Myocyte (in vitro differentiated cells): Measurements from ENCODE around the gene PTPA. TPM values are rescaled to one million over a fixed set of nuclear protein-coding genes. Genes with fewer than 3 reads are reported as not detected.

Experiments
- DNase-seq: peaks from one replicate; pipeline ENCODE4 v3.0.0-alpha.2; 2012; ENCODE audit warnings: low read depth
- total RNA-seq: library from RNA; depleted of rRNA; stranded (reverse); fragments of >200 nt; gene quantifications from 2 replicates; pipeline ENCODE4 v1.2.3, GENCODE V29; 2014

PTPA gene
- total RNA-seq, 1 donor from 2014 or later = 144 TPM

DNA sequence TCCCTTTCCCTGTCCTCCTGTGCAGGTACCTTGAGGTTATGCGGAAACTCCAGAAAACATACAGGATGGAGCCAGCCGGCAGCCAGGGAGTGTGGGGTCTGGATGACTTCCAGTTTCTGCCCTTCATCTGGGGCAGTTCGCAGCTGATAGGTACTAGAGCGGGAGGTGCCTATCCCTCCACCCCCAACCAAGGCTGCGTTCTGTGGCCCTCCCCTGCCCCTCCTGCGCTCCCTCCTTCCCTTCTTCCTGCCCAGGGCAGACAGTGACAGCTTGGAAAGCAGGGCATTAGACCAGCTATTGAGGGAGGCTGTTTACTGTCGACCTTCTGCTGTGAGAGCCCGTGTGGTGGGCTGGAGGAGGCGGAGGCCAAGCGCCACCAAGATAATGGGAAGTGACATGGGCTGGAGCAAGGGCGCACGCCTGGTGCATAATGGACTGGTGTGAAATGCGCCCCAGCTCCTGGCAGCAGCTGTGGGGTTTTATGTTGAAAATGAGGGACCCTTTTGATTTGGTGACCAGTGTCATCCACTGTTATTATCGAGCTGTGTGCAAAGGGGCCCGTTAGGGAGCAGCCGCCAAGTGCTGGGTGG lies 25.3 kb downstream of the PTPA start:
- no peak for DNase-seq

DNA sequence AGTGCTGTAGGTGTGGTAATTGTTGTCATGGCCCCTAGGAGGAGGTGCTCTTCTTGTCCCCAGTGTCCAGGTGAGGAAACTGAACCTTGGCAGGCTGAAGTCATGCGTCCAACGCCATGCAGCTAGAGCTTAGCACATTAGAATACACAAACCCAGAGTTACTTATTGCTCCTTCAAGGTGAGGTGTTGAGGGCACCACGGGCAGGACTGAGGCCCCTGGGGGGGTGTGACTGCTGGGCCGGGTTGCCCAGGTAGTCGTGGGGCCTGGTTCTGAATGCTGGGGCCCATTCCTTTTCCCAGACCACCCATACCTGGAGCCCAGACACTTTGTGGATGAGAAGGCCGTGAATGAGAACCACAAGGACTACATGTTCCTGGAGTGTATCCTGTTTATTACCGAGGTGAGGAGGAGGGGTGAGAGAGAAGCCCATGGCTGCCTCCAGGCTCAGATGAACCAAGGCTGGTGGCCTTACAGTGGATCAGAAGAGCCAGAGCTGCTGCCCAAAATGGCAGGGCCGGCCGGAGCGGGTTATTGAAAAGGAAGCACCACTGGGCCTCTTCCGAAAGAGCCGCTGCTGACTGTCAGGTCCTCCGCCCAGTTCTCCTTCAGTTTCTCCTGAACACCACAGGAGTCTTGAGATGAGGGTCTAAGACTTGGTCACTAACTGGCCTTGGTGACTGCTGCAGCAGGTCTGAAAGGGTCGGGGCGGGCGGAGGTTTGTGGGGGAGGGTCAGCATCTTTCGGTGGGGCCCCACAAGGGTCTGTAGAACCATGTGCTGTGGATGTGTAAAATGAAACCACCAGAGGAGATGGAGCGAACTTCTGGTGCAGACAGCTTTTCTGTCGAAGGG lies 26.3 kb downstream of the PTPA start:
- no peak for DNase-seq

DNA sequence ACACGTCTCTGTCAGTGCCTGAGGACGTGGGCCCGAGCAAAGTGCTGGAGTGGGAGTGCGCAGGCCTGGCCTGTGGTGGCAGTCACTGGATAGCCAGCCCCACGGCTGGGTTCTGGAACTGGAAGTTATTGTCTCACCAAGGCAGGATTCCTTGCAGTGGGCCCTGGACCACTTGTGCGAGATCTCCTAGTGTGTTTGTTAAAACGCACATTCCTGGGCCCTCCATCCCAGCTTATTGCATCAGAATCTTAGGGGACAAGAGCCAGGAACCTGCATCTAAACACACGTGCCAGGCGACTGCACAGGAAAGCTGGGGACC lies 26.9 kb downstream of the PTPA start:
- no peak for DNase-seq

- peak; percentile 77 for DNase-seq
These were observed 27.4 kb downstream of the PTPA start for GRCh38 chr9:129138476-129139232.

- peak; percentile 94 for DNase-seq
These were observed 28.2 kb downstream of the PTPA start for GRCh38 chr9:129139233-129139992.

DNA sequence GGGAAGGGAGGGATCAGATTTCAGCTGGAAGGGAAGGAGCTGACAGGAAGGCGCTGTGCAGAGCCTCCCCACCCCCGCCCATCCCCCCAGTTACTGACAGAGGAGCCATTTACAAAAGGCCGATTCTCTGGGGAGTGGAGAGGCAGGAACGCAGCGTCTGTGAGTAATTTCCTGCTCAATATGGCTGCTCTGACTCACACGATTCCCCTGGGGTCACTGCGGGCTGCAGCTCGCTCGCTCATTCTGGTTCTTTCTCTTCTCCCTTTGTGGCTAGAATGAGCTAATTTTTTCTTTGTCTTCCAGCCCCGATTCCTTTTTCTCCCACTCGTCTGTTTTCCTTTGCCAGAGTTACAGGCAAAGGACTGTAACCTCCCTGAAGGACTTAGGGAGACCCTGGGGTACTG lies 28.8 kb downstream of the PTPA start:
- peak; percentile 100 for DNase-seq

GRCh38 chr9:129140397-129141065 lies 29.3 kb downstream of the PTPA start:
- peak; percentile 69 for DNase-seq

DNA sequence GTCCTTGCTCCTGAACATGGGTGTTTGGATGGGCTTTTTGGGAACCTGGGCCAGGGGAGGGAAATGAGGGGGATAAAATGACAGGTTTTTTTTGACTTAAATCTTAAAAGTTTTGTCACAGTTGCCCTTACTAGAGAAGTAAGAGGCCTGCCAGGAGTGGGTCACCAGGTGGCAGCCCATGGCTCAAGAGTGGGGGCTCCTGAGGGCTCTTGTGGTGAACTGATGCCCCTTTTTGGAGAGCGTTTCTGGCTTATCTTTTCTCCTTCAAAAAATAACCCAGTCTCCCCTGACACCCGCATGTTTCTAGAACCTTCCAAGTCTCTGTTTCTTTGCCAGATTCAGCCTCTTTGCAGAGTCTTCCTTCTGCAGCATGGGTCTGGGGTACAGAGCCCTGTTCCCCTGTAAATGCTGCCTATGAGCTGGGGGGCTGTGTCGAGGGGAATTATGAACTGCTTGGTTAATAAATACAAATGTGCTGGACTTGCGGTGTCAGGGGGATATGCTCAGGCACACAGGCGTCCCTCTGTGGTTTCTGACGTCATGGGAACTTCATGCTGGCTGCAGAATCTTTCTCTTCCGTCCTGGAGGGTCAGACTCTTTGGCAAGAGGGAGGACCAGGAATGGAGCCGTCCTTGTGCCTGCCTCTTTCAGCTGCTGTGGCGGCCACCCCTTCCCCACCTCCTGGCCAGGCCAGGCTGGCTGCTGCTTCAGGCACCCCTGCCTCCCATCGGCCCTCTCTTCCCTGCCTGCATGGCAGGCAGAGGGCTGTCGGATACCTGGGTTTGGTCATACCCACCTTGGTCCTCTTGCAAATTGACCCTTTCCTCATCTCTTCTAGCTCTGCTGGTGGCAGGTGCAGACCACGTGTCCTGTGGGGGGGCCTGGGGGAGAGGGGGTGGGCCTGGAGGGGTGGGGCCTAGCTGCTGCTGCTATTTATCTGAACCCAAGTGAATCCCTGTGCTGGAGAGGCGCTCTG lies 30.1 kb downstream of the PTPA start:
- peak; percentile 94 for DNase-seq

DNA sequence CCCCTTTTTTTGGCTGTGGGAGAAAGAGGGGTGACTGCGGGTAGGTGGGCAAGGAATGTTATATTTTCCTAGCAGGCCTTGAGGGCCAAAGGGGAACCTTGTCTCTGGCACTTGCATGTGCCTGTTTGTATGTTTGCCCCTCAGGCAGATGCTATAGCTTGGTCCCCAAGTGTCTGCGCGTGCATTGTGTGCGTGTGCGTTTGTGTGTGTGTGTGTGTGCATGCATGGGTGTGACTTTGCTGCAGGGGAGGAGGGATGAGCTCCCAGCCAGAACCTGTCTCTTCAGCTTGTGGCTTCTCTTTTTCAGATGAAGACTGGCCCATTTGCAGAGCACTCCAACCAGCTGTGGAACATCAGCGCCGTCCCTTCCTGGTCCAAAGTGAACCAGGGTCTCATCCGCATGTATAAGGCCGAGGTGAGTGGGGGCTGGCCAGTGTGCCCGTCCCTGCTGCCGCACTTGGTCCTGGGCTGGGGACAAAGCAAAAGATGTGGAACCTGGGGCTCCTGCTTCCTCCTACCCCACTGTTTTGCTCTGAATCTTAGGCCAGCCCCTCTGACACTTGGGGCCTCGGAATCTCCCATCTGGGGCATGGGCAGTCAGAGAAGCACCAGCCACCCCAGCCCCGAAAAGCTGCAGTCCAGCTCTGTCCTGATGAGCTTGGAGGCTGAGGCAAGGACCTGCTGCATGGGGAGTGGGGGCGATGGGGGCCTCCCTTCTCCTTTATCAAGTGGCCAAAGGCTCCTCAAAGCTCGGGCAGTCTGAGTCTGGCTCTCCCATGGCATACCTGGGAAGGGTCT lies 31.1 kb downstream of the PTPA start:
- no peak for DNase-seq

DNA sequence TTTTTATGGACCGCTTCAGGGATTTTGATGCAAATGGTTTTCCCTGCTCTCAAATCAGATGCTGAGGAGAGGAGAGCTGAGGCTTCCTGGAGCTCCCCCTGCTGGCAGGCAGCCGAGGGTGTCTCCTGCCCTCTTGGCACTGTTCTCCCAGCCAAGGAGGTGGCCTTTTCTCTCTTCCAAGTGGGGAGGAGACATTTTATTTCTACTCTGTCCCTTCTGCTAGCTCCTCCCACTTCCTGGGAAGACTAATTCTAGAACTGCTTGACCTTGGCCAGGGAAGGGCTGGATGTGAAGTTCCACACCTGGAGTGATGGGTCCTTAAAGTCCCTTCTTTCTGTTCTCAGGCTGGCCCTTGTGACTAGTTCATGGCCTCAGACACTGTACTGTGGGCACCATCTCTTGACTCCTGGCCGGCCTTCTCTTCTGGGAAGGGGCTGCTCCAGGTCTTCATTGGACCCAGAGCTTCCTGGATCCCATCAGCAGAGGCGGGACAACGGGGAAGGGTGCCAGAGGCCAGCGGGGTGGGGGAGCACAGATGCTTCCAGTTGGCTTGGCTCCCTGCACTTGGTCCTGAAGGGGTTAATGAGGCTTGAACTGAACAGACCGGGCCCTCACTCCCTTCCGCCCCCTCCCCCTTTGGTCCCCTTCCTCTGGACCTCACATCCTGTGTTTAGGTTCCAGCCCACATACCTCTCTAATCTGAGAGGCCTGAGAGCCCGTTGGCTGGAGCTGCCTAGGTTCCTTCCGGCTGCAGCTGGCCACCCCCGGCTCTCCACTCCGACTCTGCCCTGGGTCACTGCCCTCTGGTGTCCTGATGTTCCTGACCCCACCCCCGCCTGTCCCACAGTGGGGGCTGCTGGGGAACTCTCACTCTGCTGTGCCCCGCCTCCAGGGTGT lies 32.1 kb downstream of the PTPA start:
- DNase-seq = peak; percentile 88

DNA sequence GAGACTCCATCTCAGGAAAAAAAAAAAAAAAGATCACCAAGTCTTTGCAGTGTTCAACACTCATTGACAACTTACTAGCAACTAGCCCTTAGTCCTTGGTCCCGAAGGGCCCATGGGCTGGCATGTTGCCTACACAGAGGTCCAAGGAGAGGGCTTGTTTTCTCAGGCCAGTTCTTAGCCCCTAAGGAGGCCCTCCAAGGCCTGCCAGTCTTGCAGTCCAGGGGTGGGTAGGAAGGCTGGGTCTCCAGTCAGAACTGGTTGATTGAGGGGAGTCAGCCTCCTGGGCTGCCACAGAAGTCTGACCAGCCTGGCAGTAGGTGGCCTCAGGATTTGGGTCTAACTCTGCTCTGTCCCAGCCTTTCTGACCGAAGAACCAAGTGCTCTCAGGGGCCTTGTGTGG lies 34.1 kb downstream of the PTPA start:
- no peak for DNase-seq

DNA sequence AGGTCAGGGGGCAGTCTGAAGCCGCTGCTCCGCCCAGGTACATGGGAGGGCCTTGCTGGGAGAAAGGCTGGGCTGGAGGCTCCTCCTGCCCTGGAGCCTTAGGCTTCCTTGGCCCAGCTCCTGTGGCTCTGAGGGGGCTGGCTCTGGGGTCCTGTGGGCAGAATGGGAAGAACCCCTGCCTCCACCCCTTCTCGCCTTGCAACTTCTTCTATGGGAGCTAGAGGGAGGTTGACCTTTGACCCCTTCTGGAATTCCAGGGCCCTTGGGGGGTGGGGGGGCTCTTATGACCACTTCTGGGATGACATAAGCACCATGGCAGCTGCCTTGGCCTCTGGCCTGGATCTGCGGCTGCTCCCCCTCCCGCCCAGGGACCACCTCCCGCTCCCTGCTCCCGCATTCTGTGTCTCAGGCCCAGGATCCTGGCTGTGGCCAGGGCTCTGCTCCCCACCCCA lies 34.7 kb downstream of the PTPA start:
- peak; percentile 93 for DNase-seq

DNA sequence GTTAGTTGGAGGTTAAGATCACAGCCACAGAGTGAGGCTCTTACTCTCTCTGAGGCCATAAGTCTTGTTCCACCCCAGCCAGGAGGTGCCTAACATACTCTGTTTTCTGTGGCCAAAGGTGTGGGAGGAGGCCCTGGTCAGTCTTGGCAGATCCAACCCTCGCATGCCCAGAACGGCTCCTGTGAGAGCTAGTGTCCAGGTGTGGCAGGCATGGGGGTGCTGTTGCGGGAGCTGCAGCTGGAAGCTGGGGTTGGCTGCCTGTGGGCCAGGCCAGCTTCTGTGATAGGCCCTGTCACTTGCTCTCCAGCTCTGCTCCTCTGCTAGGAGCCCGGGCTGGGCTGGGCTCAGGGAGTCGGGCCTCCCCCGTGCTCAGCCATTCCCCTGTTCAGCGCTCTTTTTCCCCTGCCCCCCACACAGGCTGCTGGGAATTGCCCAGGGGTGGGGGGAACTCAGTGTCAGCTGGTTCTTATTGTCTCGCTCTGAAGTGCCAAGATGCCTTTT lies 35.3 kb downstream of the PTPA start:
- DNase-seq = peak; percentile 35

GRCh38 chr9:129148463-129149204 lies 37.4 kb downstream of the PTPA start:
- no peak for DNase-seq

- no peak for DNase-seq
These were observed 38.2 kb downstream of the PTPA start for GRCh38 chr9:129149442-129149841.

- no peak for DNase-seq
These were observed 38.9 kb downstream of the PTPA start for GRCh38 chr9:129150122-129150521.

- no peak for DNase-seq
These were observed 39.5 kb downstream of the PTPA start for GRCh38 chr9:129150672-129151211.
